Neural cell (in vitro differentiated cells): ENCODE results near the gene MALAT1. TPM values are rescaled to one million over a fixed set of nuclear protein-coding genes. Genes with fewer than 3 reads are reported as not detected.

Source experiments
- H2AFZ ChIP-seq: fragments of 200-600, 300-800 bp; sonication (generic), shearing (Covaris generic); 2 replicates; pipeline ENCODE4 v1.6.0; 2014; ENCODE audit warnings: low read depth, mild to moderate bottlenecking, antibody characterized with exemption, low read length, moderate library complexity
- H3F3A ChIP-seq: fragments of 200-600 bp; shearing (Covaris generic); 2 replicates; pipeline ENCODE4 v1.6.1; 2016; ENCODE audit warnings: mild to moderate bottlenecking, moderate library complexity, mixed read lengths, antibody characterized with exemption, low read length; ENCODE audit not compliant: insufficient read depth, poor library complexity, severe bottlenecking
- H3K27ac ChIP-seq: fragments of 200-600, 300-800 bp; sonication (generic), shearing (Covaris generic); 2 replicates; pipeline ENCODE4 v1.5.1; 2014; ENCODE audit warnings: mild to moderate bottlenecking, low read length, moderate library complexity
- H3K27me3 ChIP-seq: fragments of 300-800, 200-600 bp; sonication (generic), shearing (Covaris generic); 2 replicates; pipeline ENCODE4 v1.6.0; 2014; ENCODE audit warnings: mild to moderate bottlenecking, low read depth, low read length, moderate library complexity; ENCODE audit not compliant: insufficient read depth
- H3K36me3 ChIP-seq: fragments of 300-800, 200-600 bp; sonication (generic), shearing (Covaris generic); 2 replicates; pipeline ENCODE4 v1.5.1; 2014; ENCODE audit warnings: mild to moderate bottlenecking, antibody characterized with exemption, low read length, moderate library complexity; ENCODE audit not compliant: insufficient read depth
- H3K4me2 ChIP-seq: fragments of 300-800, 200-600 bp; sonication (generic), shearing (Covaris generic); 2 replicates; pipeline ENCODE4 v1.6.0; 2014; ENCODE audit warnings: mild to moderate bottlenecking, low read length
- H3K4me3 ChIP-seq: fragments of 300-800, 200-600 bp; sonication (generic), shearing (Covaris generic); 2 replicates; pipeline ENCODE4 v1.5.1; 2014; ENCODE audit warnings: mild to moderate bottlenecking, low read length, moderate library complexity
- H3K79me2 ChIP-seq: fragments of 200-600 bp; shearing (Covaris generic); replicated peaks from 2 replicates; pipeline ENCODE4 v1.6.0; 2014; ENCODE audit warnings: mild to moderate bottlenecking, low read length, moderate library complexity; ENCODE audit not compliant: insufficient read depth
- H3K9ac ChIP-seq: fragments of 300-800, 200-600 bp; sonication (generic), shearing (Covaris generic); 2 replicates; pipeline ENCODE4 v1.6.1; 2016; ENCODE audit warnings: mild to moderate bottlenecking, low read length, mixed read lengths
- H3K9me2 ChIP-seq: fragments of 200-600 bp; shearing (Covaris generic); 2 replicates; pipeline ENCODE4 v1.6.1; 2016; ENCODE audit warnings: mild to moderate bottlenecking, low read length, mixed read lengths; ENCODE audit not compliant: insufficient read depth
- H3K9me3 ChIP-seq: fragments of 200-600, 300-800 bp; sonication (generic), shearing (Covaris generic); 2 replicates; pipeline ENCODE4 v1.6.1; 2016; ENCODE audit warnings: mild to moderate bottlenecking, mixed run types, low read length, moderate library complexity, mixed read lengths
- H4K20me1 ChIP-seq: fragments of 200-600 bp; shearing (Covaris generic); 2 replicates; pipeline ENCODE4 v1.6.1; 2016; ENCODE audit warnings: mild to moderate bottlenecking, mixed run types; ENCODE audit not compliant: insufficient read depth
- CTCF ChIP-seq: fragments of 450-650 bp; IDR thresholded peaks from 2 replicates; pipeline ENCODE4 v1.5.1; 2014; ENCODE audit warnings: antibody characterized with exemption, mild to moderate bottlenecking, moderate library complexity; ENCODE audit not compliant: poor library complexity, severe bottlenecking
- EP300 ChIP-seq: fragments of 450-650 bp; conservative IDR thresholded peaks from 2 replicates; pipeline ENCODE4 v1.6.1; 2014; ENCODE audit warnings: antibody characterized with exemption, mild to moderate bottlenecking, moderate library complexity; ENCODE audit not compliant: poor library complexity, severe bottlenecking
- EZH2 ChIP-seq: fragments of 200-600, 300-800 bp; shearing (Covaris generic), sonication (generic); IDR thresholded peaks from 2 replicates; pipeline ENCODE4 v1.6.1; 2014; ENCODE audit warnings: antibody characterized with exemption, low read length, borderline replicate concordance, mild to moderate bottlenecking; ENCODE audit not compliant: insufficient read depth, poor library complexity, severe bottlenecking
- MXI1 ChIP-seq: fragments of 450-650 bp; conservative IDR thresholded peaks from 2 replicates; pipeline ENCODE4 v1.6.1; 2014; ENCODE audit warnings: antibody characterized with exemption, mild to moderate bottlenecking; ENCODE audit not compliant: poor library complexity, severe bottlenecking
- POLR2AphosphoS5 ChIP-seq: IDR thresholded peaks from 2 replicates; pipeline ENCODE4 v1.6.1; 2012
- RAD21 ChIP-seq: fragments of 450-650 bp; conservative IDR thresholded peaks from 2 replicates; pipeline ENCODE4 v1.6.1; 2014; ENCODE audit warnings: antibody characterized with exemption, mild to moderate bottlenecking, moderate library complexity
- REST ChIP-seq: IDR thresholded peaks from 2 replicates; pipeline ENCODE4 v1.6.1; 2012; ENCODE audit warnings: borderline replicate concordance
- SMC3 ChIP-seq: fragments of 450-650 bp; conservative IDR thresholded peaks from 2 replicates; pipeline ENCODE4 v1.6.1; 2014; ENCODE audit warnings: antibody characterized with exemption, mild to moderate bottlenecking, moderate library complexity; ENCODE audit not compliant: poor library complexity
- TAF1 ChIP-seq: IDR thresholded peaks from 2 replicates; pipeline ENCODE4 v1.6.1; 2012; ENCODE audit warnings: low read depth
- polyA plus RNA-seq: library from polyadenylated mRNA; depleted of rRNA; stranded (reverse); fragments of >200 nt; gene quantifications from 2 replicates; pipeline ENCODE4 v1.2.3, GENCODE V29; 2014

The MALAT1 gene
- polyA plus RNA-seq, 1 donor from 2014 or later = 1,383 TPM

- no peaks in the 10 kb centered on the region for H3K79me2 ChIP-seq
- H3K9ac ChIP-seq = no peak overlapping the region
- H3F3A ChIP-seq = no peaks in the 10 kb centered on the region
- no peak overlapping the region for H3K4me3 ChIP-seq
- H3K9me2 ChIP-seq = no peaks in the 10 kb centered on the region
- H4K20me1 ChIP-seq = no peaks in the 10 kb centered on the region
- H3K27me3 ChIP-seq = peaks cover 2% of the 10 kb centered on the region
- no peak overlapping the region for H2AFZ ChIP-seq
- no peaks in the 10 kb centered on the region for H3K9me3 ChIP-seq
- H3K4me2 ChIP-seq = no peak overlapping the region
- TF ChIP-seq MXI1 (no peak), EP300 (no peak), REST (no peak), TAF1 (no peak), CTCF (no peak), SMC3 (no peak), POLR2AphosphoS5 (no peak), RAD21 (no peak)
- H3K27ac ChIP-seq = no peak overlapping the region
- no peaks in the 10 kb centered on the region for H3K36me3 ChIP-seq
These were observed 33.7 kb downstream of the MALAT1 start for GRCh38 chr11:65532388-65533064.

GRCh38 chr11:65535102-65535501 lies 36.3 kb downstream of the MALAT1 start:
- peaks cover 25% of the 10 kb centered on the region for H3K27me3 ChIP-seq
- no peak overlapping the region for H3K27ac ChIP-seq
- H3K9me3 ChIP-seq = no peaks in the 10 kb centered on the region
- H3K9me2 ChIP-seq = no peaks in the 10 kb centered on the region
- no peak overlapping the region for H2AFZ ChIP-seq
- no peak overlapping the region for H3K9ac ChIP-seq
- H3K36me3 ChIP-seq = no peaks in the 10 kb centered on the region
- no peaks in the 10 kb centered on the region for H3F3A ChIP-seq
- H3K4me2 ChIP-seq = no peak overlapping the region
- no peak overlapping the region for H3K4me3 ChIP-seq
- TF ChIP-seq MXI1 (no peak), EZH2 (no peak), POLR2AphosphoS5 (no peak), REST (no peak), CTCF (no peak), SMC3 (no peak)
- no peaks in the 10 kb centered on the region for H3K79me2 ChIP-seq
- peaks cover 6% of the 10 kb centered on the region for H4K20me1 ChIP-seq
